ENCODE data around the gene LPCAT3.
A peak's percentile ranks its signal among the peaks of the same experiment; 100 is the strongest.

Gene LPCAT3

GRCh38 chr12:6952121-6952862, 66.0 kb downstream of the LPCAT3 start:
- peak; percentile 62 for DNase-seq

- no peak for DNase-seq
Measured at GRCh38 chr12:6951551-6952120, 66.6 kb downstream of the LPCAT3 start.

- peak; percentile 55 for DNase-seq
Measured at GRCh38 chr12:6950811-6951540, 67.3 kb downstream of the LPCAT3 start, which contains the start of gene PTPN6. Gene PTPN6 (plus strand): TSS chr12:6951356. CDS start chr12:6951513, 157 bp downstream.

- peak; percentile 62 for DNase-seq
Measured at GRCh38 chr12:6950401-6950801, 67.9 kb downstream of the LPCAT3 start.

GRCh38 chr12:6948873-6949594, 69.2 kb downstream of the LPCAT3 start:
- no peak for DNase-seq

- DNase-seq: no peak
Measured at GRCh38 chr12:6947615-6948014, 70.7 kb downstream of the LPCAT3 start.

GRCh38 chr12:6946920-6947374, 71.3 kb downstream of the LPCAT3 start:
- no peak for DNase-seq

- DNase-seq: peak; percentile 100
Measured at GRCh38 chr12:6946033-6946919, 72.0 kb downstream of the LPCAT3 start.

- DNase-seq: no peak
Measured at GRCh38 chr12:6945613-6946012, 72.7 kb downstream of the LPCAT3 start.

GRCh38 chr12:6944381-6945186, 73.7 kb downstream of the LPCAT3 start:
- peak; percentile 98 for DNase-seq

GRCh38 chr12:6943722-6944380, 74.4 kb downstream of the LPCAT3 start, which contains the start of the genes C12orf57 and RNU7-1:
Gene C12orf57 (plus strand): TSS chr12:6944022. CDS start chr12:6944122, 100 bp downstream.
Gene RNU7-1 (plus strand): TSS chr12:6943816.
- peak; percentile 99 for DNase-seq

- DNase-seq: peak; percentile 96
Measured at GRCh38 chr12:6943389-6943721, 74.9 kb downstream of the LPCAT3 start.

GRCh38 chr12:6942331-6942665, 76.0 kb downstream of the LPCAT3 start:
- no peak for DNase-seq

- DNase-seq: no peak
Measured at GRCh38 chr12:6941782-6942181, 76.5 kb downstream of the LPCAT3 start.

GRCh38 chr12:6941267-6941666, 77.0 kb downstream of the LPCAT3 start:
- DNase-seq: no peak

- DNase-seq: no peak
Measured at GRCh38 chr12:6939191-6939540, 79.1 kb downstream of the LPCAT3 start.

- DNase-seq: no peak
Measured at GRCh38 chr12:6938353-6939190, 79.7 kb downstream of the LPCAT3 start.

GRCh38 chr12:6937481-6938352, 80.6 kb downstream of the LPCAT3 start:
- peak; percentile 98 for DNase-seq
